Stomach (tissue), 4 donors: Measurements from ENCODE around the gene MCF2L2.

ENCODE experiments used
- POLR2A ChIP-seq, 4 donors: fragments of 450-650 bp; IDR thresholded peaks; one replicate each; pipeline ENCODE4 v1.6.1; 2016; ENCODE audit warnings: antibody characterized with exemption in 4 of 4, control low read depth in 2 of 4, mild to moderate bottlenecking in 1 of 4, moderate library complexity in 1 of 4
- TF ChIP-seq, protein P1 (sequence below), 7 experiments: fragments of 450-650 bp in 4 of 7; fragments of 200-600 bp in 3 of 7; sonication (generic) in 3 of 7; IDR thresholded peaks; one replicate each; pipeline ENCODE4 v1.5.1; 2016 to 2019; ENCODE audit warnings: antibody characterized with exemption in 7 of 7, control low read depth in 2 of 7, mild to moderate bottlenecking in 1 of 7

DNA sequence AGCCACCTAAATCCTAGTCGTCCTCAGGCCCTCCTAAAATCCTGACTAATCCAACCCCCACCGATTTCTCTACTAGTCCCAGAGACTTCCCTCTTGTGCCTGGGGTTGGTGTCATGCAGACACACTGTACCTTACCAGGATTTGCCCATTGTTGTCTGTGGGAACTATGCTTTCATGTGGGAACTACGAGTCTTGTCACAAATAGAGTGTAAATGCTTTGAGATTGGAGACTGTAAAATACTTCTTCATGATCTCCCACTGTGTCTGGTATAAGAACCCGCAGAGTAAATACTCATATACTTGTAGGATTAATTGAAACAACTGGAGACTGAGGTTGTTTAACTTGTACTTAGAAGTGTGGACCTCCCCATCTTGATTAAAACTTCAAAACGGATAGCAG, 164.2 kb downstream of the MCF2L2 start:
- TF ChIP-seq, protein P1, sequence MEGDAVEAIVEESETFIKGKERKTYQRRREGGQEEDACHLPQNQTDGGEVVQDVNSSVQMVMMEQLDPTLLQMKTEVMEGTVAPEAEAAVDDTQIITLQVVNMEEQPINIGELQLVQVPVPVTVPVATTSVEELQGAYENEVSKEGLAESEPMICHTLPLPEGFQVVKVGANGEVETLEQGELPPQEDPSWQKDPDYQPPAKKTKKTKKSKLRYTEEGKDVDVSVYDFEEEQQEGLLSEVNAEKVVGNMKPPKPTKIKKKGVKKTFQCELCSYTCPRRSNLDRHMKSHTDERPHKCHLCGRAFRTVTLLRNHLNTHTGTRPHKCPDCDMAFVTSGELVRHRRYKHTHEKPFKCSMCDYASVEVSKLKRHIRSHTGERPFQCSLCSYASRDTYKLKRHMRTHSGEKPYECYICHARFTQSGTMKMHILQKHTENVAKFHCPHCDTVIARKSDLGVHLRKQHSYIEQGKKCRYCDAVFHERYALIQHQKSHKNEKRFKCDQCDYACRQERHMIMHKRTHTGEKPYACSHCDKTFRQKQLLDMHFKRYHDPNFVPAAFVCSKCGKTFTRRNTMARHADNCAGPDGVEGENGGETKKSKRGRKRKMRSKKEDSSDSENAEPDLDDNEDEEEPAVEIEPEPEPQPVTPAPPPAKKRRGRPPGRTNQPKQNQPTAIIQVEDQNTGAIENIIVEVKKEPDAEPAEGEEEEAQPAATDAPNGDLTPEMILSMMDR (IDR thresholded peaks at IDR 0.05), result no peak
- TF ChIP-seq POLR2A (IDR thresholded peaks at IDR 0.05), result no peak
